Measurements from ENCODE around the gene NRG2.

The NRG2 gene

GRCh38 chr5:139806726-139807646 lies 236.1 kb downstream of the NRG2 start:
- DNase-seq (ENCODE audit: low read depth): no peak
- H3K4me3 ChIP-seq (ENCODE audit: control insufficient read depth, low read depth, low read length): no peak overlapping the region
- TF ChIP-seq CTCF (IDR thresholded peaks at IDR 0.05; ENCODE audit: control insufficient read depth, insufficient read depth, low read depth, low read length, missing control alignments): no peak

GRCh38 chr5:139806111-139806510 lies 237.0 kb downstream of the NRG2 start:
- TF ChIP-seq CTCF (IDR thresholded peaks at IDR 0.05; ENCODE audit: control insufficient read depth, insufficient read depth, low read depth, low read length, missing control alignments): no peak
- no peak for DNase-seq (ENCODE audit: low read depth)
- no peak overlapping the region for H3K4me3 ChIP-seq (ENCODE audit: control insufficient read depth, low read depth, low read length)

DNA sequence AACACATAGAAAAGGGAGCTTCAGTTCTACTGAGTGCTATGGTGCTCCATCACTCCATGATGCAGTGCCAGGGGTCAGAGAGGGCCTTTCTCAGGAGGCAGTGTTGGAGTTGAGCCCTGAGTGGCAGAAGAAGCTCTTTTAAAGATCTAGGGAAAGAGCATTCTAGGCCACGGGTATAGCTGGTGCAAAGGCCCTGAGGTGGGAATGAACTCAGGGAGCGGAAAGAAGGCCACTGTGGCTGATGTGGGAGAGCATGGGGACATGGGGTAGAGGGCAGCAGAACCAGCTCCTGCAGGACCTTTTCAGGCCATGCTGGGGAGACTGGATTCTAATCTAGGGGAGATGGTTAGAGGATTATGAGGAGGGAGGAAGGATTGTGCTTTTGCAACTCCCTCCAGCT lies 237.6 kb downstream of the NRG2 start:
- no peak overlapping the region for H3K4me3 ChIP-seq (ENCODE audit: control insufficient read depth, low read depth, low read length)
- DNase-seq (ENCODE audit: low read depth): no peak
- no peak for TF ChIP-seq CTCF (IDR thresholded peaks at IDR 0.05; ENCODE audit: control insufficient read depth, insufficient read depth, low read depth, low read length, missing control alignments)

- no peak for TF ChIP-seq CTCF (IDR thresholded peaks at IDR 0.05; ENCODE audit: control insufficient read depth, insufficient read depth, low read depth, low read length, missing control alignments)
- H3K4me3 ChIP-seq (ENCODE audit: control insufficient read depth, low read depth, low read length): no peak overlapping the region
- no peak for DNase-seq (ENCODE audit: low read depth)
Observed at GRCh38 chr5:139804800-139805397, 238.2 kb downstream of the NRG2 start.

- DNase-seq (ENCODE audit: low read depth): no peak
- no peak overlapping the region for H3K4me3 ChIP-seq (ENCODE audit: control insufficient read depth, low read depth, low read length)
- TF ChIP-seq CTCF (IDR thresholded peaks at IDR 0.05; ENCODE audit: control insufficient read depth, insufficient read depth, low read depth, low read length, missing control alignments): no peak
Observed at GRCh38 chr5:139803978-139804377, 239.1 kb downstream of the NRG2 start.

DNA sequence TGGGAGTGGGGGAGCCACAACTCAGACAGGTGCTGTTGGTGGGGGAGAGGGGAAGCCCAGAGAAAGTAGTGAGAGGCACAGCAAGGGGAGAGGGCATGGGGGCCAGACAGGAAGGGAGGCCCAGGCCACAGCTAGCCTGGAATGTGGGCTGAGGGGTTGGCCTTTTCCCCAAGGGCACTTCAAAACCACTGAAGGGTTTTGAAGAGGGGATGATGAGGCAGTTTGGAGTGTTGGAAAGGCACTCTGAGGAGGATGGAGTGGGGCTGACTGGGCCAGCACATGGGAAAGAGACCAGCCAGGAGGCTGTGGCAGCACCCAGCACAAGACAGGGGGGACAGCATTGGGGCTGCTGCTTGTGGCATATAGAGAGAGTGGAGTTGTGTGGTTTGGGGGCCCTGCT lies 243.7 kb downstream of the NRG2 start:
- no peak for TF ChIP-seq CTCF (IDR thresholded peaks at IDR 0.05; ENCODE audit: control insufficient read depth, insufficient read depth, low read depth, low read length, missing control alignments)
- no peak overlapping the region for H3K4me3 ChIP-seq (ENCODE audit: control insufficient read depth, low read depth, low read length)
- DNase-seq (ENCODE audit: low read depth): no peak

Data from AG09309 (cell line).